Stomach (tissue), 9 donors: ENCODE data around the gene POFUT2. TPM values are rescaled to one million over a fixed set of nuclear protein-coding genes. Genes with fewer than 3 reads are reported as not detected.
A peak's percentile ranks its signal among the peaks of the same experiment; 100 is the strongest.

Experiments used
- DNase-seq, 2 donors: peaks; one replicate each; pipeline versions ENCODE4 v3.0.0 to v3.0.0-alpha.2; 2013 to 2019
- H3K27ac ChIP-seq, 5 donors: fragments of 200-600 bp in 4 of 5; sonication (generic) in 4 of 5; one replicate each; pipeline ENCODE4 v1.5.1; 2013 to 2019; ENCODE audit warnings: mild to moderate bottlenecking in 1 of 5, moderate library complexity in 1 of 5
- H3K27me3 ChIP-seq, 3 donors: fragments of 200-600 bp; sonication (generic); one replicate each; pipeline ENCODE4 v1.5.1; 2017 to 2019; ENCODE audit warnings: mixed run types in 1 of 3
- H3K36me3 ChIP-seq, 4 donors: fragments of 200-600 bp; sonication (generic); 1 replicate in 3 of 4; 2 replicates in 1 of 4; pipeline ENCODE4 v1.5.1; 2016 to 2019
- H3K4me1 ChIP-seq, 4 donors: fragments of 200-600 bp; sonication (generic); one replicate each; pipeline ENCODE4 v1.5.1; 2016 to 2019
- H3K4me3 ChIP-seq, 4 donors: fragments of 200-600 bp; sonication (generic) in 3 of 4; one replicate each; pipeline ENCODE4 v1.5.1; 2016 to 2019; ENCODE audit warnings: mild to moderate bottlenecking in 1 of 4
- H3K9me3 ChIP-seq, 4 donors: fragments of 200-600 bp; sonication (generic); one replicate each; pipeline ENCODE4 v1.5.1; 2016 to 2019
- CTCF ChIP-seq, 7 experiments: fragments of 450-650 bp in 4 of 7; fragments of 200-600 bp in 3 of 7; sonication (generic) in 3 of 7; IDR thresholded peaks; one replicate each; pipeline ENCODE4 v1.5.1; 2016 to 2019; ENCODE audit warnings: antibody characterized with exemption in 7 of 7, control low read depth in 2 of 7, mild to moderate bottlenecking in 1 of 7
- EP300 ChIP-seq: sonication (generic); formaldehyde crosslinking; IDR thresholded peaks from one replicate; pipeline ENCODE4 v1.6.1; 2017; ENCODE audit warnings: antibody characterized with exemption
- POLR2A ChIP-seq, 4 donors: fragments of 450-650 bp; IDR thresholded peaks; one replicate each; pipeline ENCODE4 v1.6.1; 2016; ENCODE audit warnings: antibody characterized with exemption in 4 of 4, control low read depth in 2 of 4, mild to moderate bottlenecking in 1 of 4, moderate library complexity in 1 of 4
- POLR2AphosphoS5 ChIP-seq, 3 donors: sonication (generic); formaldehyde crosslinking; IDR thresholded peaks; one replicate each; pipeline ENCODE4 v1.6.1; 2016; ENCODE audit warnings: antibody characterized with exemption in 3 of 3
- WGBS, 5 donors: extraction: QIAGEN DNeasy Blood & Tissue Kit in 3 of 5; methylation state at CpG; one replicate each; pipeline versions ENCODE4 v1.1.5 to v1.1.7; 2013 to 2018; 5-methylcytosine and 5-hydroxymethylcytosine counted together
- intact Hi-C: fragments of 100-400 bp; cut with DNase I; formaldehyde crosslinking; loops from one replicate; pipeline ENCODE4 v1.15.1; 2023; ENCODE audit warnings: low total_unique reads
- polyA plus RNA-seq, 3 donors: library from polyadenylated mRNA; stranded (reverse); fragments of 200-250 nt; gene quantifications; one replicate each; pipeline ENCODE4 v1.2.3, GENCODE V29; 2013
- total RNA-seq, 5 donors: library from RNA; depleted of rRNA; stranded (reverse); fragments of >200 nt; gene quantifications; one replicate each; pipeline versions ENCODE4 v1.1.0 to v1.2.3, GENCODE V29; 2014 to 2016
- donor health status: healthy with polysubstance abuse.
- donor health status: Bipolar disorder and iron deficiency.
- donor health status: healthy.

The POFUT2 gene
- total and polyA plus RNA-seq, 8 donors: 7.4 to 34.2 (median 22.4) TPM

- TF ChIP-seq POLR2A (IDR thresholded peaks at IDR 0.05) (no peak), CTCF (IDR thresholded peaks at IDR 0.05) (no peak), EP300 (no peak), POLR2AphosphoS5 (IDR thresholded peaks at IDR 0.05) (no peak)
- H3K27ac ChIP-seq: peak overlapping the region in 2 of 5 donors; percentile 44 to 64
- intact Hi-C loops: no loop called here
Measured at GRCh38 chr21:45330075-45330781, 42.5 kb upstream of the POFUT2 start.

GRCh38 chr21:45329261-45330074 is 41.8 kb upstream of the POFUT2 start:
- H3K9me3 ChIP-seq: no peaks in the 10 kb centered on the region
- peaks cover 0 to 39% (median 0%) of the 10 kb centered on the region in 3 donors for H3K27me3 ChIP-seq
- H3K4me1 ChIP-seq: peaks cover 0 to 17% (median 9%) of the 10 kb centered on the region in 4 donors
- TF ChIP-seq EP300: no peak
- TF ChIP-seq CTCF (IDR thresholded peaks at IDR 0.05): no peak
- no peak for TF ChIP-seq POLR2A (IDR thresholded peaks at IDR 0.05)
- TF ChIP-seq POLR2AphosphoS5 (IDR thresholded peaks at IDR 0.05): no peak
- H3K4me3 ChIP-seq: no peak overlapping the region
- 57 to 81% (median 64%) methylated on average over 27 to 30 of the region's 30 CpGs for WGBS, 5 donors
- intact Hi-C loops: no loop called here
- peak overlapping the region in 1 of 5 donors; percentile 41 for H3K27ac ChIP-seq
- DNase-seq: peak in 1 of 2 donors; percentile 75
- H3K36me3 ChIP-seq: no peaks in the 10 kb centered on the region

More at GRCh38 chr21:45330075-45330781, 42.5 kb upstream of the POFUT2 start:
- Histone ChIP-seq H3K27me3 (peaks cover 0 to 39% (median 0%) of the 10 kb centered on the region in 3 donors), H3K36me3 (no peaks in the 10 kb centered on the region), H3K9me3 (no peaks in the 10 kb centered on the region), H3K4me1 (peaks cover 0 to 17% (median 9%) of the 10 kb centered on the region in 4 donors), H3K4me3 (no peak overlapping the region)
- DNase-seq: peak in 1 of 2 donors; percentile 87
- WGBS, 5 donors: 17 to 42% (median 33%) methylated on average over 8 to 15 of the region's 15 CpGs

GRCh38 chr21:45328198-45329091 is 40.8 kb upstream of the POFUT2 start:
- WGBS, 5 donors: 83 to 89% (median 84%) methylated on average over 30 to 43 of the region's 43 CpGs

More at GRCh38 chr21:45328198-45329091, 40.8 kb upstream of the POFUT2 start:
- H3K9me3 ChIP-seq: no peaks in the 10 kb centered on the region
- TF ChIP-seq CTCF (IDR thresholded peaks at IDR 0.05): no peak
- no peak for TF ChIP-seq POLR2A (IDR thresholded peaks at IDR 0.05)
- TF ChIP-seq POLR2AphosphoS5 (IDR thresholded peaks at IDR 0.05): no peak
- TF ChIP-seq EP300: no peak
- H3K27ac ChIP-seq: no peak overlapping the region
- peaks cover 3 to 19% (median 11%) of the 10 kb centered on the region in 4 donors for H3K4me1 ChIP-seq
- no peak for DNase-seq
- H3K36me3 ChIP-seq: no peaks in the 10 kb centered on the region
- H3K4me3 ChIP-seq: no peak overlapping the region
- H3K27me3 ChIP-seq: peaks cover 0 to 39% (median 0%) of the 10 kb centered on the region in 3 donors
- intact Hi-C loops: no loop called here
